DMS53 treated with DMSO at 0.1 percent for 48 hours (cell line): Measurements from ENCODE around the gene GNAL.
"Not testable (repeated sequence)": the region's sequence is repeated elsewhere in the genome, so short reads cannot be mapped to it uniquely, and the experiment has no call there.

Source experiments
- DNase-seq: peaks from one replicate; lab custom pipeline; 2025; ENCODE audit not compliant: unreplicated experiment; lab: John Stamatoyannopoulos, UW

The GNAL gene

DNA sequence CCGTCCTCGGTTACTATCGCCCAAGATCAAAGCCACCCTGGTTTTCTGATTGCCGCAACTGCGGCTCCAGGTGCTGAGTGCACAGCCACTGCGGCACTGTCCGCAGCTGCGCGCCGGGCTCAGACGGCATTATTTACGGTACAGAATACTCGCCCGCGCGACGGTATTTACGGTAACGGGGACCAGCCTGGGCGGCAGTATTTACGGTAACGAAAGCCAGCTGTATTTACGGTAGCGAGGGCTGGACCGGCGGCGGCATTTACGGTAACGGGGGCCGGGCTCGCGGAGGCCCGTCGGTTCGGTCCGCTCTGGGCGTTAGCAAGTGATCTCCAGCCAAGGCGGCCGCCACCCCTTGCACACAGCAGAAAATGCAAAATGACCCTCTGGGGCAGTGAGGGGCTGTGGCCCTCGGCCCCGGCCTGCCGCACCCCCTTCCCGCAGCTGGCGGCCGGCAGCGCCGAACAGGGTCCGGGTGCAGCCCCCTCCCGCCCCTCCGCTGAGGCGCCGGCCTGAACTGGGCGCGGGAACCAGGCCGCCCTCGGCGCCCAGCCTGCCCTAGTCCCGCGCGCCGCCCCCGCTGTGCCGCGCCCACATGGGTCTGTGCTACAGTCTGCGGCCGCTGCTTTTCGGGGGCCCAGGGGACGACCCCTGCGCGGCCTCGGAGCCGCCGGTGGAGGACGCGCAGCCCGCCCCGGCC lies at the start of gene GNAL:
Gene GNAL, plus strand, starts transcription at position 293 of the 697 bp plus-strand sequence. Its CDS starts 300 bp downstream, at position 593.
- DNase-seq: peak; percentile 89

DNA sequence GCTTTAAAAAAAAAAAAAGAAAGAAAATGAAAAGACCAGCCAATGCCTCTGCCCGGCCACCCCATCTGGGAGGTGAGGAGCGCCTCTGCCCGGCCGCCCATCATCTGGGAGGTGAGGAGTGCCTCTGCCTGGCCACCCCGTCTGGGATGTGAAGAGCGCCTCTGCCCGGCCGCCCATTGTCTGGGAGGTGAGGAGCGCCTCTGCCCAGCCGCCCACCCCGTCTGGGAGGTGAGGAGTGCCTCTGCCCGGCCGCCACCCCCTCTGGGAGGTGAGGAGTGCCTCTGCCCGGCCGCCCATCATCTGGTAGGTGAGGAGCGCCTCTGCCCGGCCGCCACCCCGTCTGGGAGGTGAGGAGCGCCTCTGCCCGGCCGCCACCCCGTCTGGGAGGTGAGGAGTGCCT lies 41.8 kb upstream of the GNAL start:
- DNase-seq: not testable (repeated sequence)

DNA sequence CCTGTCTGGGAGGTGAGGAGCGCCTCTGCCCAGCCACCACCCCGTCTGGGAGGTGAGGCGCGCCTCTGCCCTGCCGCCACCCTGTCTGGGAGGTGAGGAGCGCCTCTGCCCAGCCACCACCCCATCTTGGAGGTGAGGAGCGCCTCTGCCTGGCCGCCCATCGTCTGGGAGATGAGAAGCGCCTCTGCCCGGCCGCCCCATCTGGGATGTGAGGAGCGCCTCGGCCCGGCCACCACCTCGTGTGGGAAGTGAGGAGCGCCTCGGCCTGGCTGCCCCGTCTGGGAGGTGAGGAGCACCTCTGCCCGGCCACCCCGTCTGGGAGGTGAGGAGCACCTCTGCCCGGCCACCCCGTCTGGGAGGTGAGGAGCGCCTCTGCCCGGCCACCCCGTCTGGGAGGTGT lies 41.3 kb upstream of the GNAL start:
- DNase-seq: not testable (repeated sequence)

DNA sequence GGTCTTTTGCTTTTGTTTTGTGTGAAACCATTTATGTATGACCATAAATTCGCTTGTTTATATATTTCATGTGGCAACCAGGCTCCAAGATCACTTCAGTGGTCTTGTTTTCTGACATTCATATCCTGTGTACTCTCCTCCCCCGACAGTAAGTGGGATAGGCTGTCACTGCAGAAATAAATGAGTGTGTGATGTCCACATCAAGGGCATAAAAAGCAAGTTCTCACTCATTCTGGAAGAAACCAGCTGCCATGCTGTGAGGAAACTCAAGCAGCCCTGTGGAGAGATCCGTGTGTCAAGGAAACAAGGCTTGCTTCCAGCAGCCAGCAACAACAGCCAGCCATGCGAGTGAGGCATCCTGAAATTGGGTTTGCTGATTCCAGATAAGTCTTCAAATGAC lies 39.2 kb upstream of the GNAL start:
- DNase-seq: no peak

DNA sequence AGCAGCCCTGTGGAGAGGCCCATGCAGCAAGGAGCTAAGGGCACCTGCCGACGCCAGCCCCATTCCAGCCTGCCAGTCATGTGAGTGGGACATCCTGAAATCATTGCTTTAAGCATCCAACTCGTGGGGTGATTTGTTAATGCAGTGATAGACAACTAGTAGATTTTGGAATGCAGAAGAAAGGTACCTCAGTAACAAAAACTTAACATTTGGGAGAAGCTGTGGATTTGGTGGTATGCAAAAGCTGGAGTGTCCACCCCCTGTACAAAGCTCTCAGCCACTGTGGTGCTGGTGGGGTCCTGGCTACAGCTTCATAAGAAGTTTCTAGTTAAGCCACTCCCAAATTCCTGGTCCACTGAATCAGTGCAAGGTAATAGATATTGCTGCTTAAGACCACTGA lies 37.2 kb upstream of the GNAL start:
- no peak for DNase-seq

DNA sequence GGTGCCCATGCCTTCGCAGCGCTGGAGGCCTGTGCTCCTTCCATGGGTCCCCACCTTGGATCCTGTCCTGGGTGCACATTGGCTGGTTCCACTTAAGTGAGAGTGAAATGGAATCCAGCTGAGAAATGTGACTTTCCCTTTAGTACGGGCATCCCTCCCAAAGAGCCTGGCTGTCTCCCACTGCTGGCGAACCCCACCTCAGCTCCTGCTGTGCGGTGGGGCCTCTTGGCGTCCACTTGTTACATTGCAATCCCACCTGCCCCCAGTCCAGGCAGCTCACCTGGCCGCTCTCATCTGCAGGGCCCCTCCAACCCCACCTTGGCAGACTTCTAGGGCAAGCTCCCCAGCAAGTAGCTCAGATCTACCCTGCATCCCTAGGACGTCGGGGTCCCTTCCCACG lies 35.5 kb upstream of the GNAL start:
- DNase-seq: no peak

DNA sequence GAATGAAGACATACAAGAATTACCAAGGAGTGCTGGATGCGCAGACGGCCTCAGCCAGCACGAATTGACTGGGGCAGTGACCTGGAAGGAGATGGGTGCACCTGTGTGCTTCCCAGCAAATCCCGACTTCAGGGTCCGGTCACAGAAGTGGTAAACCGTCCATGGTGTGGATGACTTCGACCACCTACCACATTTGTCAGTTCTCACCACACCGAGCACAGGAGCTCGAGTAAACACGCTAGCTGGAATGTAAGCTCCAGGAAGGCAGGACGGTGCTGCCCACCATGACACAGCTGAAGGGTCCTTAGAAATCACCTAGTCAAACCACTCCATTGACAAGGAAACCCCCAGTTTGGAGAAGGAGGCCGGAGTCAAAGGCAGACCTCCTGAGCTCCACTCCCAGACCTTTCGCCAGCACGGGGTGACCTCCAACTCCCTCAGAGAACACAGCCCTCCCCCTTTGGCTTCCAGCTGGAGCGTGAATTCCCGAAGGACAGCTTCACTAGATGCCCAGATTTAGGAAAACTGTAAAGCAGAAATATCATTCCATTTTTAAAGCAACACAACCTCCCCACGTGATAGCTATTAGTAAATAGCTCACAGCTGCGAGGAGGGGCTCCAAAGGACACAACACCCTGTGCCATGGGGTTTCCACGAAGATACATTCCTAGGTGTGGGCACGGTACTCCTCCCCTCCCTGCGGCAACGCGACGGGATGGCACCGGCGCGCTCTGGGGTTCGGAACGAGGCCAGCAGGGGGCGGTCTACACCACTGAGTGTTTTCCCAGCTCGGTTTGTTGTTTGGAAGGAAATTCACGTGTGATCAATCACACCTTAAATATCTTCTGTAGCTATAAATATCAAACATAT lies 34.1 kb upstream of the GNAL start:
- DNase-seq: no peak

DNA sequence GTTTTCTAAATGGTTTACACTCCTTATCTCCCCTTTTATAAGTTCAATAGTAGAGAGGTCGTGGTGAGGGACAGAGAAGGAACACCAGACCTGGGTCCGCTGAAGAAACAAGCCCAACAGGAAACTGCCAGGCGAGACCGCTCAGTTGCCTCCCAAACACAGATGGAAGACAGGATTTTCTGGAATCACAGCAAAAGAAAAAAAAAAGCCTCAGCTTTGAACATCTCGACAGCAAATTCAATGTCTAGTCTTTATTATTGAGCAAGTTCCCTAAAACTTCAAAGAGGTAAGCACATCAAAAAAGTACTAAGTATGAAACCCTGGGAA lies 33.5 kb upstream of the GNAL start:
- no peak for DNase-seq

DNA sequence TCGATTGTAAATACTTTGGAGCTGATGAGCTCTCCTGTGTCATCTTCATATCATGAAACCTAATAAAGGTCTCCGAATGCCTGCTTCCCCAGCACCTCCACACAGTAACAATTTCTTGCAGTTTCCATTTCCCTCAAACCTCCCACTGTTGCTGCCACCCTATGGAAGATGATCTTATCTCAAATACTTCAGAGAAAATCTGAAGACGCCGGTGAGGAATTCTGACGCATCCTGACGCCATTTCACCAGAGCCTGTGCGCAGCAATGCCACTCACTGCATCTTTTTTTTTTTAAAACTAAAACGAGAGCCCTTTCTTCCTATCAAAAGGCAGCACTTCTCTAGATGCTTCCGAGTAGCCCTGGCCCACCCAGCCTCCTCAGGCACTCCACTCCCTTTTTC lies 31.9 kb upstream of the GNAL start:
- no peak for DNase-seq

DNA sequence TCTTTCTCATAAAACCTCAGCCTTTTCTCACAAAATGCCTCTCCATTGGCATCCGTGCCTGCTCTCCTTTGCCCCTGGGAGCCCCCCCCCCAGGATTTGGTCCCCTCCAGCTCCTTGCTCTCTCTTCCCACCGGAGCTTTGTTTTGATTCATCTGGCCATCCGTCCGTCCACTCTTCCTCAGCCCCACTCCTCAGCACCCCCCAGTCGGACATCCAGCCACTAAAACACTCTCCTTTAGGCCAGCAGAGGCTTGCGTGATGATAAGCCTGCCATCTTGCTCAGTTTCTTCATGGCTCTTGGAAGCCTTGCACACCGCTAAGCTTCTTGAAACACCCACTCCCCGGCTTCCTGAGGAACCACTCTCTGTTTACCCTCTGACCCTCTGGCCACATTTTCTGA lies 31.5 kb upstream of the GNAL start:
- DNase-seq: no peak

DNA sequence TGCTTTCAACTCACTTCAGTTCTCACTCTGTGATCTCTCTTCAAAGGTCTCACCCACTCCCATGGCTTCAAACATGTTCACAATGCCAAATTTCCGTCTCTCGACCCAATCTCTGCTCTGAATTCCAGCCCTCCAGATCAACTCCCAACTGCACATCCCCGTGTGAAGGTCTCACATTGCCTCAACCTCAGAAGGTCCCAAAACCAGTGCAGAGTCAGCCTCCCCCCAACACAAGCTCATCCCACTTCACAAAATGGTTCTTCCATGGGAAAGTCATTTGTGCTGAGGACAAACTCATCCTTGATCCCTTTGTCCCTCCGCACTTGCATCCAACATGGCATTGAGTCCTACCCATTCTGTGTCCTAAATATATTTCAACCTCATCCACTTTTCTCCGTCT lies 31.0 kb upstream of the GNAL start:
- no peak for DNase-seq

DNA sequence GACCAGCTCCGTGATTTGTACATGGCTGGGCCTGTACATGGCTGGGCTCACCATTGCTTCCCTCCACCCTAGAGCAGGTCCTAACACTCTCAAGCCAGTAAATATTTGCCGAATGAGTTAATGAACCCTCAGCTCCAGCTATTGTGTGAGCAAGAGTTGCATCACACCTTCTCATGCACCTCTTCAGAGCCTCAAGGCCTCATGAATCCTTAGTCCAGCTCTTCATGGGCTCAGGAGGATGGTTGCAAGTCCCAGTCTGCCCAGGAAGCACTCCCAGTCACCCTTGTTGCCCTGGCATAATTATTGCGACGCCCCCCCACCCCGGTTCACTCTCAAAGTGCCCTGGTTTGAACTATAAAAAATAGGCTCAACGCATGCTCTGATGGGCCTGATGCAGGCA lies 30.1 kb upstream of the GNAL start:
- no peak for DNase-seq

DNA sequence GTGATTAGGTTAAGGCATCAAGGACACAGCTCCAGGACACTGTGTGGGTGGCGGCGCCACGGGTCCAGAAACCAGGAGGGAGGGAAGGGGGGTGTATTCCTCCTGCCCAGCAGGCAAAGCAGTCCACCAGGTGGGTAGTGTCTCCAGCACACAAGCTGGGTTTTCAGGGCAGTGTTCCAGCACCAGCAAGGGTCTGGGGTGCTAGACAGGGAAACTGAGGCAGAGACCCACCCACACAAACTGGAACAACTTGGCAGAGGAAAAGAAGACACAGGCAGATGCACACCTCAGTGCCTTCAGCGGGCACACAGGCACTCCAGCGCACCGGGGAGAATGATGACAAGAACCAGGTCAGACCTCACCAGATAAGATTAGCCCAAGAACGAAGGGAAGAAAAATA lies 28.4 kb upstream of the GNAL start:
- DNase-seq: no peak

DNA sequence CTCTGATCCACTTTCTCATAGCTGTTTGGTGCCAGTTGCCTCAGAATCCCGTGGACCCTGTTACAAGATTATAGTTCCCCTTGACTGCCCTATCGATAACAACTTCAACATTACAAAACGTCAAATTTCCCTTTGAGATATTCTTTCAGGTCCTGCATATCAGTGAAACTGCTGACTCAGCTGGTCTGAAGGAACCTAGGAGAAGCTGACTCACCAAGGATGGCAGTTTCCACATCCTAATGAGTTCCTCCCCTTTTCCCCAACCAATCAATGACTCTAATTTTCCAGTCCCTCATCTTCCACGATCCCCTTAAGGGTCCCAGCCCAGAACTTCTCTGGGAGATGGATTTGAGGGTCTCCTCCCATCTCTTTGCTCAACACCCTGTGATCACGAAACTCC lies 27.6 kb upstream of the GNAL start:
- no peak for DNase-seq

DNA sequence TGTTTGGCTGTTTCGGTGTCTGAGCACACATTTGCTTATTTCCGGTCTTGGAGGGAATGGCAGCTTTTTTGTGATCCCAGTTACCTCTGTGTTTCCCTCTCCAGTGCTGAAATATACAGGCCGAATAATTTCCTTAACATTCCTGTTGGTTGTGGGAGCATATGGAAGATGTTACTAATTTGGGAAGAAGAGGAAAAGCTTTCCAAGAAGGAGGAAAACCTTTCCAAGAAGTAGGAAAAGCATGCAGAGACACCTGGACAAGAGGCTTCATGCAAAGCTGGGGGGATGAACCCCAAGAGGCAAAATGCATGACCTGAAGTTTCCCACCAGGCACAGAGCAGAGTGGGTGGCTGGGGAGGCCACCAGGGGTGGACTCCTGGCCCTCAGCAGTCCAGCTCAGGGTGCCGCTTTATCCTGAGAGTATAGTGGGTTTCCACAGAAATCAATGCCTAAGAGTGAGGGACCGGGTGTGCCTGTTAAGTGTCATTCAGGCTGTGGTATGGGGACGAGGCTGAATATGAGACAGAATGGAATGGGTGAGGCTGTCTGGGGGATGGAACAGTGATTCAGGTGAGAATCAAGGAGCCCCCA lies 25.5 kb upstream of the GNAL start:
- no peak for DNase-seq

DNA sequence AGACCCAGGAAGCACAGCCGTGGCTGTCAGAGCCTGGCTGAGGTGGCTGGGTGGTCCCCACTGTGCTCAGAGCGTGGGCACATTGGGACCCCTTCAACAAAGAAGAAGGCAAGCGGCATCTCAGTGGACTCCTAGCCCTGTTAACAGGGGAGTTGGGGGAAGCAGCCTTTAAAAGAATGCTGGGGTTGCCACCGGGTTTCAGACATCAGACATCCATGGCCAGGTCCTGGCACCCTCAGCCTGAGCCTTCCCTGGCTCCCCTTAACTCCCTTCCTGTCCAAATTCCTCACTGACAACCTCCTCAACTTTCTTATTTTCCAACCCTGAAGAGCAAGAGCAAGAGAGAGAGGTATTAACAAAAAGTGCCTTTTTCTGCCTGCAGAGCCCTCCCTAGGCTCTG lies 24.8 kb upstream of the GNAL start:
- no peak for DNase-seq

DNA sequence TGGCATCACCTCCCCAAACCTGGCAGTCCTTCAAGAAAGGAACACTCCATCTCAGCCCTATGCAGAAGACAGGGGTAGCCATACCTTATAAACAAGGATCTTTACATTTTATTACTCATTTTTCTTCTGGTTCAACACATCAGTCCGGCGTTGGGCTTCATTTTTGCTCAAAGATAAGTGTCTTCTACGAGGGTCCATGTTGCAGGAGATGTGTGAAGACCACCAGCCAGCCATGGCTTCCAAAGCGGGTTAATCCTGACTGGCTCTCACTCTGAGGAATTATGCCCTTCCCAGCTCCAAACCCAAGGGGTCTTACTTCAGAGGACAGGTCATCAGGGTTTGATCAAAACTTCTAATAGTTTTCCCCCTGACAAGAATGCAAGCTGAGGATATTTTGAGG lies 23.9 kb upstream of the GNAL start:
- no peak for DNase-seq

DNA sequence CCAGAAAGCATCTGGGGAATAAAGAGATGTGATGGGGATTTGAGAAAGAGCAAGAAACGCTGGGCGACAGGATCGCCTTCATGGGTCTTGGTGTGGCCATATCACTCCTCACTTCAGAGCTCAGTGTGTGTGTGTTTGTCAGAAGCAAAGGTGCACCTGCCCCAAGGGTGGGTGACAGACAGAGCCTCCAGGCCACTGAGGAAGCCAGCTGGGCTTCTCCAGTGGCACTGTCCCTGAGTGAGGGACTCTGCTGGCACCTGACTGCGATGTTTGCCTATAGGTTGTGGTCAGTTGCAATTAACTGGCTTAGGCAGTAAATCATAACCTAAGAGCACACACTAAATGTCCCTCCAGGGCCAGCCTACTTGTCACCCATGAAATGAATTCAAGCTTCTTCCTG lies 23.5 kb upstream of the GNAL start:
- DNase-seq: no peak

DNA sequence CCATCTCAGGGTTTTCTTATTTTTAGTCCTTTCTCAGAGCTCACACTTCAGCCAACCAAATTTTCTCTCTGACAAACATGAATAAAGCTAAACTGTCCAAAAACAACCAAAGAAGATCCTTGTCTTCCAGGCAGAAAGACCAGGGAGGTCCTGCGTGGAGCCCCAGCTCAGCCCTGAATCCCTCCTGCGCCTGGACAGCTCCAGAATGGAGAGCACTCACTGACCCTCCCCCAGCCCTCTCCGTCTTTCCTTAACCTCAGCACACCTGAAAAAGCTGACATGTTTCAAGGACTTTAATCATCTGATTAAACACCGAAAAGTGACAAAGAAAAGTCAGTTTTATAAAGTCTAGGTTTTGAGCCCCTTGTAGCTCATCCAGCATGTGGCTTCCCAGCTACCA lies 22.9 kb upstream of the GNAL start:
- no peak for DNase-seq

DNA sequence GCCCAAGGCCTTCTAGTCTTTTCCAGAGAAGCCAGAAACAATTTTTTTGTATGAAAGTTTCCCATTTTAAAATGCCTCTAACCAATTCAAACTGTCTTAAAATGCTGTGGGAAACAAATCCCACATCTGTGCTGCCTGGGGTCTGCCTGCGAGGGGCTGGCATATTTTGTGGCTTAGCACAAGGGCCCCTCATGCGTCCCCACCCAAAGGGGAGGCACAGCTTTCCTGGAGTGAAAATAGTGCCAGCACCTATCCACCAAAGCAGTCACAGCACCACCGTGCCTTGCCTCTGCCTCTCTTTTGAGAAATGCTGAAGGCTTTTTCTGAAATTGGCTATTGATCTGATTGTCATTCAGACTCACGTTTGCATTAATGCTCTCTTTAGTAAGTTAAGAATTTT lies 22.2 kb upstream of the GNAL start:
- no peak for DNase-seq

DNA sequence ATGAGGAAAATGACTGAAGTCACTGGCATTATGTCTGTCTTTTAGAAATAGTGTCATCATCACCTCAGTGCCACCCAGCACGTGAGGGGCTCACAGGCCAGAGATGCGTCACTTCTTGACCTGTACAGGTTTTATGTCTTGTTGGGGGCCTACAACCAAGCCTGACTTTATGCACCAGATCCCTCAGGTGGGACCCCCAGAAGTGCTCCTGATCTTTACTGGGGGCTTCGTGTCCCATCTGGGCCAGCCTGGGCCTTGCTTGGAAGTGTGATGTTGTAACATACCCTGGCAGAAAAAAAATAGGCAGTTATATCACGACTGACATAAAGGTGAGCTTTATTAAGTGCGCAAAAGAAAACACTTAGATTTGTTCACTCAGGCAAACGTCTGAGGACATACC lies 21.5 kb upstream of the GNAL start:
- DNase-seq: no peak

DNA sequence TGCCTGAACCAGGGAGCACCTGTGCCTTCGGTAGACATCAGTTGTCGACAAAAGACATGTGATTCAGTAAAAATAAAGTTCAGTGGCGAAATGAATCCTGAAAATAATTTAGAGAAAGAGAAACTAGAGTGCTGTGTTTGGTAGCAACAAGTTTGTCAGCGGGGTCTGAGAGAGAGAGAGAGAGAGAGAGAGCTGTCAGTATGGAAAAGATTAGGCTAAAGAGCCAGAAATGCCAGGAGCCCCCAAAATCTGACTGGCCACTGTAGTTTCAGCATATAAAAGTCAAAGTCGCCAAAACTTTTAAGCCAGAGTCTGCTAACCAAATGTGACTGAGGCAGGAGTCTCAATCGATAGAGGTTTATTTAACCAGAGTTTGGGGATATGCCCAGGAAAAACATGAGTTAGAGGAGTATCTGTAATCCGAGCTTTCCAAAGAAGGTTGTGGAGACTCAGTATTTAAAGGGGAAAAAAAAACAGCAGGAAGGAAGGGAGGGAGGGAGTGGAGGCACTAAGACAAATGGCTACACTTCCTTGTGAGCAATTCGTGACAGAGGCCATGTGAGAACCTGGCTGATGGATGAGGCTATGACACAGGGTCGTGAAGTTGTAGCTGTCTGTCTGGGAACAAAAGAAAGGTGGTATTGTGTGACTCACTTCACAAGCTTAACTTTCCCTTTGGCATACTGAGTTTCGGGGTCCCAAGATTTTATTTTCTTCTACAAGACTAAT lies 20.5 kb upstream of the GNAL start:
- no peak for DNase-seq
